ENCODE results near the gene MET.
A peak's percentile ranks its signal among the peaks of the same experiment; 100 is the strongest.
"Not testable (repeated sequence)": the region's sequence is repeated elsewhere in the genome, so short reads cannot be mapped to it uniquely, and the experiment has no call there.

The MET gene

DNA sequence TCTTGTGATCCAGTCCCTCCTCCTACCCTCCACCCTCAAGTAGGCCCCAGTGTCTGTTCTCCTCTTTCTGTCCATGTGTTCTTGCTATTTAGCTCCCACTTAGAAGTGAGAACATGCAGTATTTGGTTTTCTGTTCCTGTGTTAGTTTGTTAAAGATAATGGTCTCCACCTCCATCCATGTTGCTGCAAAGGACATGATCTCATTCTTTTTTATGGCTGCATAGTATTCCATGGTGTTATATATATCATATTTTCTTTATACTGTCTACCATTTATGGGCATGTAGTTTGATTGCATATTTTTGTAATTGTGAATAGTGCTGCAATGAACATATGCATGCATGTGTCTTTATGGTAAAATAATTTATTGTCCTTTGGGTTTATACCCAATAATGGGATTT, 12.7 kb upstream of the MET start:
- H3K4me3 ChIP-seq (ENCODE audit: low read depth, low read length); DNase-seq (ENCODE audit: low read depth): not testable (repeated sequence)

DNA sequence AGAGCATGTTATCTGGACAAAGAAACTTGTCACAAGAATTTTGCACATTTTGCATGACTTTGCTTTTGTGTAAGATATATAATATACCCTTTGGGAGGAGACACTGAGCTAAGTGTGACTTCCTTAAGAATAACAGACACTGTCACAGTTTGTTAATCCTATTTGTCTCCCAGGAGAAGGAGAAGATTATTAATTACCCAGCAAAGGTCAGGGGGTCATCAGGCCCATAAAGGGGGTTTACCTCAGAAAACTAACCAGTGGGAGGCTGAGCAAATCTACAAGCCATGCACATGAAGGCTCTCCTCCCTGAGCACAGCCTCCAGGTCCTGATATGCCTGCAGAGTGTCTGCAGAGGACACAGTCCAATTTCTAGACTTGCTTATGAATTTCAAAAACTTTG, 10.1 kb upstream of the MET start:
- no peak for DNase-seq (ENCODE audit: low read depth)
- H3K4me3 ChIP-seq (ENCODE audit: low read depth, low read length), result no peak overlapping the region

DNA sequence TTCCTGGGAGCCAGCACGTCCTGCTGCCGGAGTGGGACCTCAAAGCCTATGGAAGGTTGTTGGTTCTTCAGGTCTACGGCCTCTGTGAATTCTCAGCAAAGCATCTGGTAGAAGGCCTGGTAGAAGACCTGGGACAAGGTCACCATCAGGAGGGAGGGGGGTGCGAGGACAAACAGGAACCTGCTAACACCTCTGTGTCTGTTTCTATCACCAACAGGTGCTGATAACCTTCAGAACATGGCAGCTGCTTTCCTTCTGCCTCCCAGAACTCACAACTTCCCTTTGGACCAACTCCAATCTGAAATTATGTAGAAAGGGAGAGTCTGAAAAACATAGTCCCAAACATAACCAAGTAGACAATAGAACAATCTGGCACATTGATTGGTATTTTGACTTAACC, 8.3 kb upstream of the MET start:
- no peak for DNase-seq (ENCODE audit: low read depth)
- no peak overlapping the region for H3K4me3 ChIP-seq (ENCODE audit: low read depth, low read length)

DNA sequence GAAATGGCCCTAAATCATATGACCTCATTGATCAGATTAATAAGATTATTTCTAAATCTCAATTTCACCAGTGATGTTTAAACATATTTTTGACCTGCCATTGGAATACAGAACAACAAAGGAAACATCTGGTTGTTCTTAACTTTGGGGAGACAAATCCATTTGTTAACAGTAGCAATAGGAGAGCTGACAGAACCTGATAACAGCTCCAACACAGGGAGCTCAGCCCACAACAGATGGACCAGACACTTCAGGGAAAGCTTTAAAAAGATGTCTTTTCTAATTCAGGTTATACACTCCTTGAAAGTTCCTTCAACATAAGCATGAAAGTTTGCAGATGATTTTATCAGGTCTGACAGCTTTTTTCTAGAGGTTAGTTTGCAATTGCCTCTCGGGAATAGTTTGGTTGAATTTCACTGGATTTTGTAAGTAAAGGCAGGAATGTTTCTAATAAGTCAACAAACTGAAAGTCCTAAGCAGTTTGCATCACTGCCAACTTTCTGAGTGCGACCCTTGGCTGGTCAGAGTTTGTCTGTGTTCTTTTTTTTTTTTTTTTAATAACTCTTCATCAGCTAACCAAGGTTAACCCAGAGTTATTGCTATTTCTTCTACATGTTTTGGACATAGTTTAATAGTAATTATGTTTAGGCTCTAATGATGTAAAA, 6.5 kb upstream of the MET start:
- H3K4me3 ChIP-seq (ENCODE audit: low read depth, low read length), result no peak overlapping the region
- DNase-seq (ENCODE audit: low read depth), result no peak

DNA sequence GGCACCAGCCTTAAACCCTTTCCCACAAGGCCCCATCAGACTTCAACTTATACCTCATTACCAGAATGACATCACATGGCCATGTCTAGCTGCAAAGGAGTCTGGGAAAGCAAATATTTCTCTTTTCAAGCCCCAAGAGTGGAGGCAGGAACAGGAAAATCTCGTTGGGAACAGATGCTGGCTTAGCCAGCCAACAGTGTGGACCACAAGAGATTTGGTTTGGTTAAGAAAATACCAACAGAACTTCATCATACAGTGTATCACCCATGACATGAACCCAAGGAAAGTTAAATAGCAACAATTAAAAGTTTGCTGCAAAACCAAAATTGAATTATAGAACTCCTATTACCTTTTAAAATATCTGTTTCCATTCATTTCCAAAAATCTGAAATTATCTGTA, 2.2 kb upstream of the MET start:
- H3K4me3 ChIP-seq (ENCODE audit: low read depth, low read length), result no peak overlapping the region

DNA sequence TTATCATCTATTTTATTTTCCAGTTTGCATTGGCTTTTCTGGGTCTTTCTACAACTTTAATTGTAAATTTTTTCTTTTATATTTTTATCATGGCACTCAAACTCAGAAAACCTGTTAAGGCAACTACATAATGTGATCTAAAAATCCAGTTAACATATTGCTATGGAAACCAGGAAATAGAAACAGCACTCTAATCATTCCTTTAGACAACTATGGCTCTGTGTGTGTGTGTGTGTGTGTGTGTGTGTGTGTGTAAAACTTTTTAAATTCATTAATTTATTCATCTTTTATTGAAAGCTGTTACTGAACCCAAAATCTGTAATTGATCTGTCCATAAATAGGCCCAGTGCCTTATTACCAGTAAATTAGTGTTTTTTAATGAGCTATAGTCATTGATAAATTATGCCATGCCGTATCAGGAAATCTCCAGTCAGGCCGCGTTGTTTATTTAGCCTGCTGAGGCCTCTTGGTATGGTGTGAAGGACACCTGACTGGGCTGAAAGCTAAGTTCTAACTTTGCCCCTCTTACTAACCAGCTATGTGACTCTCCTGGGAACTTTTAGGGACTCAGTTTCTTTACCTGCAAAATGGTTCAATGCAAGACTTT, 1.5 kb upstream of the MET start:
- no peak for DNase-seq (ENCODE audit: low read depth)
- H3K4me3 ChIP-seq (ENCODE audit: low read depth, low read length), result no peak overlapping the region

More for the DNA sequence above, 2.2 kb upstream of the MET start:
- no peak for DNase-seq (ENCODE audit: low read depth)

DNA sequence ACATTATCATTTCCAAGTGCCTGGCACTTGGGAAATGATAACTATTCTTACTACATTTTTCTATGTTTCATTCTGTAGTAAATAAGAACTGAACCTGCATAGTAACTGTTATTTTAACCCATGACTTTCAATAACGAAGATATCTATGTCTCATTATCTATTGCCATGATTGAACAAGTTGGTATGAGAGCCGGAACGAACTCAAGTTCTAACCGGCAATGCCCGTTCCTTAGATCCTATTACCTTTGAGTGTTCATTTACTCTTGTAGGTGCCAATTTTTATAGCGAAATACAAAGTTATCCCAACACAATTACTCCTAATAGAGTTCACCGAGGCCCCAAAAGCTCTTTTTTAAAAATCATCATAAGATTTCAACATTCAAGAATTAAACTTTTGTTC, 885 bp upstream of the MET start:
- no peak for DNase-seq (ENCODE audit: low read depth)
- peak overlapping the region; percentile 73 for H3K4me3 ChIP-seq (ENCODE audit: low read depth, low read length)

DNA sequence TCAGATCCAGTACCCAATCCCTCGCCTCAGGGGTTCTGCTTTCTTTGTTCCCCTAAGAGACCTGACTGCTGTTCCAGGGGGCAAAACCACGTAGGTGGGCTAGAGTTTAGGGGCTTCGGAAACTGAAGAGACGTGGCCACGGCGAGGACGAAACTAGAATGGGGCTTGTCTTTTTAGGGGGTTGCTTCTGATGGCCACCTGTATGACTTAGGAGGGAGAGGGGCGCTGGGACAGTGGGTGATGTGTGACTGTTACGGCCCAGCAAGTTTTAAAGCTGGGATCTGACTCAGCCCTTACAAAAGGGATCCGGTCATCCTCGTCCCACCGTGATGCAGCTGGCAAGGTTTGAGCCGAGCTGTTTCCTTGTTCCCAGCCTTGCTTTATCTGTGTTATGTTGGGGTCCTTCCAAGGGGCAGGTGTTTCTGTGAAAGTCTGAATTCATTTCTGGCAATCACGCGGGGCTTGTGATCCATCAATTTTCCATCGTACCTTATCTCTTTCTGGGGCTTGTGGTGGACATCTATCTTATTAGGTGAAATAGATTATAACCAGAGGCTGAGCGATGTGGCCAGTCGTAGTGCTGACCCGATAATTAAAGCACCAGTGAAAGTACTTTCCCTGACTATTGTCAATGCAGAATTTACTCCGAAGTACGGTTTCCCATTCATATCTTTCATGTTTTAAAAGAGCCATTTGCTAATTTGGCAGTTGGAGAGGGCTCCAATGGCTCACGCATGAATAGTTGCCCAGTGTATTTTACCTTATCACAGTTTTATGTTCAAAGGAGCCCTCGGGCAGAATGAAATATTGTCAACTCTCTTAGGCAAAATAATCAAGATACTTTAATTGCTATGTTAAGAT, 830 bp downstream of the MET start:
- H3K4me3 ChIP-seq (ENCODE audit: low read depth, low read length), result peak overlapping the region; percentile 73
- DNase-seq (ENCODE audit: low read depth), result no peak

DNA sequence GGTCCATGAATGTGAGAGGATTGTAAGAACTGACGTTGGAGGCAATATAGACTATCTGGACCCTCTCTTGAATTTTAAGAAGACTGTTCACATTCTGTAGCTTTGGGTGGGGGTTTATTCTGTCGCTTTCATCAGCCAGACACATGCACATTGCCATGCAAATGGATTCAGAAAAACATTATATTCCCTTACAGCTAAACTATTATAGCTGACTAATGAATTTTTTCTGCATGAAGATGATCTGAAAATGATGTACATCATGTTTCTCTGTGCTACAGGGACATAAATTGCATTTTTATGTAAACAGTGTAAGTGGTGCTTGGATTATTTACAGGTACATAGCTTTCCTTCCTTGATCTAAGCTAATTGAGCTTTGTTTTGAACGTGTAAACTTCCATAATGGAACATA, 1.5 kb downstream of the MET start:
- peak overlapping the region; percentile 73 for H3K4me3 ChIP-seq (ENCODE audit: low read depth, low read length)

DNA sequence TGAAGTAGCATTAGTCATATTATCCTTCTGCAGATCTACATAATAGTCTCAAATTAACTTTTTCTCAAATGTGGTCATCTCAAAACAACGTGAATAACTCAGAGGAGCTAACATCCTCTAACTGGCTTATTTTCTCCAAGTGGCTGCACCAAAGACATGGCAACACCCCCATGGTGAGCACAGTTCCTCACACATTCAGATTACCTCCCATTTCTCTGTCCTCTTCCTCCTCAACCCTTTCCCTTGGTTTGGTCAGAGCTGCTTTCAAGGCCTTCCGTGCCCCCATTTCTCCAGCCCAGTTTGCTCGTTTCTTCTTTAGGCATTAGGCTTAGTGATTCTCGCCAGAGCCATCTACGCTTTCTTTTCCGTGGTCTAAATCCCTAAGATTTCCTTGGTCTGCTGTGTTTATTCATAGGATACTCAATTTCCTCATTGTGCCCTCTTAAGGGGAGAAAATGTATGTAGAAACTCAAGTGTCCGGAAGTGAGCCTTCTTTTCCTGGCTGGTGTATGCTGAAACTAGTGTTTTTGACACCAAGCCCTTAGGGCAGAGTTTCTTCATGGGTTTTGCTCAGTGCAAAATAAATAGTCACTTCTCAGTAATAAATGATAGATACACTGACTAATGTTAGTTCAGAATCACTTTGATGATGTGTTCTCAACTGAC, 2.6 kb downstream of the MET start:
- H3K4me3 ChIP-seq (ENCODE audit: low read depth, low read length), result peak overlapping the region; percentile 8
- DNase-seq (ENCODE audit: low read depth), result no peak

More for the DNA sequence above, 1.5 kb downstream of the MET start:
- DNase-seq (ENCODE audit: low read depth), result no peak

DNA sequence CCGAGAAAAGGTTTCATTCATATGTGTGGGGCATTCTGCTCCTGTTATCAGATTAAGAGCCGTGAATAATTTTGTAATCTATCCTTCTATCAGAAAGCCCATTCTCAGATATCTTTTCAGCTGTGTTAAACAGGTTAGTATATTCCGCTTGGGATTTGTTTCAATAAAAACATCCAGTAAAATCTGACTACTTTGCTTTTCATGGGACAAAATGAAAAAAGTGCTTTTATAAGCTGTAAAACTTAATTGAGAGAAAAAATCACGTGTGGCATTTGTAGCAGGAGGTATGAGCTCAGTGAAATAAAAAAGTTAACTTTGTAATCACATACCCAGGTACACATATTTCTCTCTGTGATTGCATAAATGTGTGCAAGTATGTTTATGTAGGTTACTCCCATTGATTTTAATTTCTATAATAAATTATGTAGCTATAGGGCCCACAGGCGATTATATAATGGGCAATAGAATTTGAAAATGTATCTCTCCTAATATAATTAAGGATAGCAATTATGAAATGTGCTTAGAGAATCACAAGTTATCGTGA, 3.9 kb downstream of the MET start:
- H3K4me3 ChIP-seq (ENCODE audit: low read depth, low read length), result no peak overlapping the region
- no peak for DNase-seq (ENCODE audit: low read depth)

DNA sequence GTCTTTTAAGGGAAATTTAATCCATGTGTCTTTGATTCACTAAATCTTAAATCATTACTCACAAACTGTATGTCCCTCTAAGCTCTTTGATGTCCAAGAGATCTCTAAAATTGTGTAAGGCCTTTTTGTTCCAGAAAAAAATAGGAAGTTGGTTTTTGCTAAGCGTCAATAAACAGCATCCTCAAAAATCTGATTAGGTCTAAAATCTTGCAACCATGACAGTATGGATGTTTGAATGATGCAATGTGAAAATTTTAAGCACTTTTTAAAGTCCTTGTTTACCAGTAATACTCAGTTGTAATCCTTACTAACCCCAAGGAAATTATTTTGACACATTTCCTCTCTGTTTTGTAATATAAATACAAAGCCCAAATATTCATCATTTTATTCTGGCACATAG, 6.8 kb downstream of the MET start:
- DNase-seq (ENCODE audit: low read depth), result no peak
- H3K4me3 ChIP-seq (ENCODE audit: low read depth, low read length), result no peak overlapping the region

DNA sequence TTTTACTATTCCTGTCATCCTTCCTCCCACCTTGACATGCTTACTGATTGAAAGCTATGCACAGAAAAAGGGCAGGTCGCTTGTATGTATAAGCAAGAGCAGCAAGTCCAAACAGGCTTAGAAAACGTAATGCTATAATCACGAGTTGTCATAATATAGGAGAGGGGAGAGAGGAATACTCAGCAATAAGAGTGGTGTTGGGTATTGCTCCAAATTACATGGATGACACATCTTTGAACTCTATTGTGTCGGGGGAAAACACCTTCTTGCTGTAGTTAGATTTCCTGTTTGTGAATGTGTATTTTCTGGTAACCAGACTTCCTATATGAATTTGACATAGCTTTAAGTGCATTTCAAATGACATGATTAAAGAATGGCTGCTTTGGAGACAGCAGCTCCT, 7.5 kb downstream of the MET start:
- no peak for DNase-seq (ENCODE audit: low read depth)
- no peak overlapping the region for H3K4me3 ChIP-seq (ENCODE audit: low read depth, low read length)

DNA sequence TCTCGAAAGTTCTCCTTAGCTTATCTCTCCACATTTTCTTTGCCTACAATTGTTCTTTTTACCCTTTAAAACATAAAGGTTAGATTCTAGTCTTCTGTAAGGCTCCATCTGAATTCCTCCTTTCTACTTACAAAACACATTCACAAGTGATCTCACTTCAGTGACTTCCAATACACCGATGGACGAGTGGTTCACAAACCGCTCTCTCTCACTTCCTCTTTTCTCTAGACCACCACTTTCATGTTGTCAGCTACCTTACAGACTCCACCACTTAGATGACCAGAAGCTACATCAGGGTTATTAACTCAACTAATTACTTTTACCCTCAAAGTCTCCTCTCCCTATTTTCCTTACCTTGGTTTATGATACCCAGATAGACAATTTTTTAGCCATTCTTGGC, 11.8 kb downstream of the MET start:
- H3K4me3 ChIP-seq (ENCODE audit: low read depth, low read length), result no peak overlapping the region
- no peak for DNase-seq (ENCODE audit: low read depth)

DNA sequence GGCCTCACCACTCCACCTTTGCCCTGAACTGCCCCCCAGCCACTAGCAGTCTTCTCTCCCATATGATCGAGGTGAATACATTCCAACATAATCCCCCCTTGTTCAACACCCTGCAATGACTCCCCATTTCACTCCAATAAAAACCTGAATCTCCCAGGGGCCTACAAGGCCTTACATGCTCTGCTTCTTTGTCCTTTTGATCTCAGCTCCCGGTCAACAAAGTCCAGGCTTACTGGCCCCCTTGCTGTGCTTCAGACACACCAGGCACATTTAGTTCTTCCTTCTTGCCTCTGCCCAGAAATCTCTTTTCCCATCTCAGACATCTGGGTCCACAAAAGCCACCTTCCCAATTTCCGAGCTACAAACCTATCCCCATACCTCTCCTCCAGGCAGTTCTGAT, 14.0 kb downstream of the MET start:
- no peak for DNase-seq (ENCODE audit: low read depth)
- H3K4me3 ChIP-seq (ENCODE audit: low read depth, low read length), result no peak overlapping the region

DNA sequence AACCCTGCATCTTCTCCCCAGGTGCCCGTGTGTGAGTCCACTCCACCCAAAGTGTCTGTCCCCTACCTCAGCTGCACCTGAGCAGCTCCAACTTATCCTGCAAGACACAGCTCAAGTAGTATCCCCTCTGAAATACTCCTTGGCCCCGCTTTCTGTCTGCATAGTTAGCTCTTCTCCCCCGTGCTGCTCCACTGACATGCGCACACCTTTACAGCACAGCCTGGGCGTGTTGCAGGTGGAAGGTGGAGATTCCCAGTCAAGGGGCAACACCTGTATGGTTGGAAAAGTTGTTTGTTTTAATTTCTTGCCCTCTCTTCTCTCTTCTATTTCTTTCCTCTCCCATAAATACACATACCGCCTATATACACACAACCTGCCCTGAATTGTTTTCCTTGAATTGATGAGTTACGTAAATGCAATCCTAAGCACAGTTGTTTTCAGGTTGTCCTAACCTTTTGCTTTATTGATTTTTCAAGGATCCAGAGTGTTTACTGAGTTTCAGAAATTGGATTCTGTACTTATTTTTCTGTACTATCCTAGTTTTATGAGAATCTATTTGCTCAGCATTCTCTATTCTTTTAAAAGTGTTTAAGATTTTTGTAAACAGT, 14.9 kb downstream of the MET start:
- no peak overlapping the region for H3K4me3 ChIP-seq (ENCODE audit: low read depth, low read length)
- no peak for DNase-seq (ENCODE audit: low read depth)

DNA sequence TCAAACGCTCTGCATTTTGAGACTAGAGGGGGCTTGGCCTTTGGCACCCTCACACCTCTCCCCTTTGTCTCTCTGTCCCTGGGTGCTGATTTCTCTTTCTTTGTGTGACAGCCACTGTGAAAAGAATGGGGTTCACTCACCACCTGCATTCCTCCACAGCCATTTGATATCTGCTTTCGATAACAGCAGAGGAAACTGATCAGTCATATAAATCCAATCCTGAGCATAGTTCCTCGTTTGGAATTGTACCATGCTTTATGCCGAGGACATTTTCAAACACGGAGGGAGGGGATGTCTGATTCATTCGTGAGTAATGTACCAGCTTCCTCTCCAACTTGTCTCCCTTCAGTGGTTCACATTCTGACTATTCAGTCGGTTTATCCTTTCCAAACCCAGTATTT, 15.8 kb downstream of the MET start:
- peak; percentile 61 for DNase-seq (ENCODE audit: low read depth)
- H3K4me3 ChIP-seq (ENCODE audit: low read depth, low read length), result no peak overlapping the region

DNA sequence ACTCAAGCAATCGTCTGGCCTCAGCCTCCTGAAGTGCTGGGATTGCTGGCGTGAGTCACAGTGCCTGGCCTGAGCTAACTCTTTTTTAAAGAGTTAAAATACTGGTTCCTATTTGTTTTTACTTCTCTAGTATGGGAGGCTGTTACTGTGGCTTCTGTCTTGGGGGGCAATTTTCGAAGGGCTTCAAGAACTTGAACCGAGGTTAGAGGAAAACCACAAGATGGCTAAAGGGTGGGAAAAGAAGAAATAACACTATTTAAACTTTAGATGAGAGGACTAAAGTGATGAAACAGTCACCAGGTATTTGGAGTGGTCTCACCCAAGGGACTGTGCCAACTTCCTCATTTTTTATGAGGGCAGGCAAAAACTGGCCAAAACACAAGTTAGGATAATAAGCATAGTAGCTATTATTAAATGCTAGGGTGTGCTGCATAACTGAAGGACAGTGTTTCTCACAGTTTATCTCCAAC, 17.8 kb downstream of the MET start:
- no peak for DNase-seq (ENCODE audit: low read depth)
- H3K4me3 ChIP-seq (ENCODE audit: low read depth, low read length), result no peak overlapping the region

DNA sequence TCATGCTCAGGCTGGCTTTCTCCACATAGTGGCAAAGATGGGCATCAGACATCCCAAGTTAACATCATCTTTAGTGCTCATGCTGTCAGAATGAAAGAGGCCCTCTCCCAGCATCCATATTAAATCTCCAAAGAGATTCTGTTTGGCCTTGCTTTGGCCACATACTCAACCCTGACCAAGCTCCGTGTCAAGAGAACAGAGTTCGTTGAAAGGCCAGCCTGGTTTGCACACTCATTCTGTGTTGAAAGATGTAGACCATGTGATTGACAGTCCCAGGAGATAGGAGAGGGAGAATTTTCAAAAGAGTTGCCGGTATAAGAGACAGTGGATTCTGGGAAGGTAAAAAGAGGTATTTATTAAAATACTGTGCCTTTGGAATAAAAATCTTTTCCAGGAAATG, 19.7 kb downstream of the MET start:
- DNase-seq (ENCODE audit: low read depth), result peak; percentile 42
- no peak overlapping the region for H3K4me3 ChIP-seq (ENCODE audit: low read depth, low read length)

Measured in skeletal muscle cell (primary cell).